Measurements from ENCODE around the gene NEURL4. TPM values are rescaled to one million over a fixed set of nuclear protein-coding genes. Genes with fewer than 3 reads are reported as not detected.
A peak's percentile ranks its signal among the peaks of the same experiment; 100 is the strongest.

NEURL4 gene
- polyA plus RNA-seq, 2 of the 4 experiments (the other 2 are of a cell fraction): 12.2 to 50.4 TPM

- TF ChIP-seq KDM5A (IDR thresholded peaks at IDR 0.05) (no peak), ESRRA (IDR thresholded peaks at IDR 0.05; ENCODE audit: borderline replicate concordance, low read length) (no peak), FOSL2 (IDR thresholded peaks at IDR 0.05) (no peak), FOSL2 (CRISPR knock-in tag; IDR thresholded peaks at IDR 0.05) (no peak), ATOH8 (CRISPR knock-in tag; IDR thresholded peaks at IDR 0.05; ENCODE audit: low read depth) (no peak), EHMT2 (IDR thresholded peaks at IDR 0.05; ENCODE audit: low read depth) (no peak), MAFK (IDR thresholded peaks at IDR 0.05; ENCODE audit: partially characterized antibody) (no peak), POLR2A (IDR thresholded peaks at IDR 0.05; ENCODE audit: low read length) (peak; percentile 87), RAD21 (conservative IDR thresholded peaks at IDR 0.05 in 1 of 2, IDR thresholded peaks at IDR 0.05 in 1 of 2) (no peak), POLR2AphosphoS2 (conservative IDR thresholded peaks at IDR 0.05; ENCODE audit: low read length) (no peak), BHLHE40 (IDR thresholded peaks at IDR 0.05; ENCODE audit: low read depth, low read length) (no peak), CHD2 (IDR thresholded peaks at IDR 0.05; ENCODE audit: low read length, partially characterized antibody) (no peak), NPAS2 (CRISPR knock-in tag; IDR thresholded peaks at IDR 0.05; ENCODE audit: borderline replicate concordance) (no peak), RFX5 (IDR thresholded peaks at IDR 0.05) (no peak), SREBF2 (IDR thresholded peaks at IDR 0.05) (no peak), TP53 (CRISPR knock-in tag; IDR thresholded peaks at IDR 0.05) (no peak), ZSCAN20 (CRISPR knock-in tag; IDR thresholded peaks at IDR 0.05) (no peak), KDM1A (IDR thresholded peaks at IDR 0.05; ENCODE audit: low read depth) (no peak), CBX2 (IDR thresholded peaks at IDR 0.05; ENCODE audit: borderline replicate concordance, low read depth) (no peak), PHF8 (IDR thresholded peaks at IDR 0.05; ENCODE audit: borderline replicate concordance, low read depth) (0 out of 2 replicates have a peak, but pooled peaks have one; percentile 30), HOXB13 (CRISPR knock-in tag; IDR thresholded peaks at IDR 0.05; ENCODE audit: low read depth) (no peak), RCOR1 (IDR thresholded peaks at IDR 0.05; ENCODE audit: low read depth, low read length) (no peak), FOXS1 (CRISPR knock-in tag; IDR thresholded peaks at IDR 0.05) (no peak), HOXB5 (CRISPR knock-in tag; IDR thresholded peaks at IDR 0.05) (no peak), MYC (IDR thresholded peaks at IDR 0.05; ENCODE audit: borderline replicate concordance, low read length) (no peak)
- TF ChIP-seq, protein P1, sequence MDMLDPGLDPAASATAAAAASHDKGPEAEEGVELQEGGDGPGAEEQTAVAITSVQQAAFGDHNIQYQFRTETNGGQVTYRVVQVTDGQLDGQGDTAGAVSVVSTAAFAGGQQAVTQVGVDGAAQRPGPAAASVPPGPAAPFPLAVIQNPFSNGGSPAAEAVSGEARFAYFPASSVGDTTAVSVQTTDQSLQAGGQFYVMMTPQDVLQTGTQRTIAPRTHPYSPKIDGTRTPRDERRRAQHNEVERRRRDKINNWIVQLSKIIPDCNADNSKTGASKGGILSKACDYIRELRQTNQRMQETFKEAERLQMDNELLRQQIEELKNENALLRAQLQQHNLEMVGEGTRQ (IDR thresholded peaks at IDR 0.05): peak; percentile 29; the same call in 1 of the 2 replicates
- TF ChIP-seq, protein P2, sequence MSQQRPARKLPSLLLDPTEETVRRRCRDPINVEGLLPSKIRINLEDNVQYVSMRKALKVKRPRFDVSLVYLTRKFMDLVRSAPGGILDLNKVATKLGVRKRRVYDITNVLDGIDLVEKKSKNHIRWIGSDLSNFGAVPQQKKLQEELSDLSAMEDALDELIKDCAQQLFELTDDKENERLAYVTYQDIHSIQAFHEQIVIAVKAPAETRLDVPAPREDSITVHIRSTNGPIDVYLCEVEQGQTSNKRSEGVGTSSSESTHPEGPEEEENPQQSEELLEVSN (IDR thresholded peaks at IDR 0.05; ENCODE audit: borderline replicate concordance, low read depth): peak; percentile 78; the same call in 1 of the 2 replicates
Measured at GRCh38 chr17:7329374-7329996, 350 bp upstream of the NEURL4 start (continued).

GRCh38 chr17:7328009-7328408 is 1.1 kb downstream of the NEURL4 start:
- H3K4me2 ChIP-seq: peak overlapping the region; percentile 95
- ATAC-seq (no peak), DNase-seq (ENCODE audit: low read depth in 1 of 2, low spot score in 1 of 2) (no peak), FAIRE-seq (no peak)
- 94% methylated on average over 1 of the region's 1 CpG for WGBS (ENCODE audit: missing lambda C conversion rate)
- H3K4me1 ChIP-seq: peaks cover 15% of the 10 kb centered on the region; the same call in 2 of the 3 replicates
- peak overlapping the region; percentile 81; the same call in 2 of the 3 replicates for H3K4me3 ChIP-seq
- POLR2A ChIA-PET: no interaction called here
- no peaks in the 10 kb centered on the region for H3K9me3 ChIP-seq
- CTCF ChIA-PET: interaction anchor here (0.8 to 23.9 kb wide), 6 partner anchors 8 to 48 kb away, joined by 3 to 433 read pairs (median 6); partner anchors contain the start of genes ACAP1, SLC2A4 and TMEM95
- peak overlapping the region in 1 of 2 experiments; percentile 98; a peak in 3 of 6 replicates for H3K27ac ChIP-seq
- no peak for TF ChIP-seq MYC (IDR thresholded peaks at IDR 0.05; ENCODE audit: borderline replicate concordance, low read length)
- TF ChIP-seq PBX3 (IDR thresholded peaks at IDR 0.05): no peak
- TF ChIP-seq NFE2L2 (conservative IDR thresholded peaks at IDR 0.05; ENCODE audit: low read length): no peak
- TF ChIP-seq KDM5A (IDR thresholded peaks at IDR 0.05): no peak
- no peak for TF ChIP-seq CBX2 (IDR thresholded peaks at IDR 0.05; ENCODE audit: borderline replicate concordance, low read depth)
- TF ChIP-seq, protein P1 (IDR thresholded peaks at IDR 0.05): no peak
- no peak for TF ChIP-seq ZC3H11A (IDR thresholded peaks at IDR 0.05)
- TF ChIP-seq RNF2 (IDR thresholded peaks at IDR 0.05; ENCODE audit: borderline replicate concordance, low read depth): no peak
- TF ChIP-seq CHD4 (IDR thresholded peaks at IDR 0.05; ENCODE audit: borderline replicate concordance): no peak
- TF ChIP-seq, protein P3, sequence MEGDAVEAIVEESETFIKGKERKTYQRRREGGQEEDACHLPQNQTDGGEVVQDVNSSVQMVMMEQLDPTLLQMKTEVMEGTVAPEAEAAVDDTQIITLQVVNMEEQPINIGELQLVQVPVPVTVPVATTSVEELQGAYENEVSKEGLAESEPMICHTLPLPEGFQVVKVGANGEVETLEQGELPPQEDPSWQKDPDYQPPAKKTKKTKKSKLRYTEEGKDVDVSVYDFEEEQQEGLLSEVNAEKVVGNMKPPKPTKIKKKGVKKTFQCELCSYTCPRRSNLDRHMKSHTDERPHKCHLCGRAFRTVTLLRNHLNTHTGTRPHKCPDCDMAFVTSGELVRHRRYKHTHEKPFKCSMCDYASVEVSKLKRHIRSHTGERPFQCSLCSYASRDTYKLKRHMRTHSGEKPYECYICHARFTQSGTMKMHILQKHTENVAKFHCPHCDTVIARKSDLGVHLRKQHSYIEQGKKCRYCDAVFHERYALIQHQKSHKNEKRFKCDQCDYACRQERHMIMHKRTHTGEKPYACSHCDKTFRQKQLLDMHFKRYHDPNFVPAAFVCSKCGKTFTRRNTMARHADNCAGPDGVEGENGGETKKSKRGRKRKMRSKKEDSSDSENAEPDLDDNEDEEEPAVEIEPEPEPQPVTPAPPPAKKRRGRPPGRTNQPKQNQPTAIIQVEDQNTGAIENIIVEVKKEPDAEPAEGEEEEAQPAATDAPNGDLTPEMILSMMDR (IDR thresholded peaks at IDR 0.05): no peak
- no peak for TF ChIP-seq POLR2AphosphoS2 (conservative IDR thresholded peaks at IDR 0.05; ENCODE audit: low read length)
- no peak for TF ChIP-seq EP300 (IDR thresholded peaks at IDR 0.05)
